Panc1 (cell line): ENCODE measurements around the gene CILP2. TPM values are rescaled to one million over a fixed set of nuclear protein-coding genes. Genes with fewer than 3 reads are reported as not detected.

Experiments
- ATAC-seq: fragments of 200-7000 bp; cut with Tn5 transposase; 2 replicates; pipeline ENCODE4 v1.9.1; 2020; ENCODE audit warnings: mild to moderate bottlenecking, moderate library complexity
- BruUV-seq: library from RNA; stranded (reverse); fragments of 400-500 nt; replicated peaks from 2 replicates; lab custom pipeline; 2021; lab: Mats Ljungman, UMichigan
- CTCF ChIA-PET: fragments of 300-600 bp; sonication (Branson Sonifier 250); formaldehyde crosslinking; loops from one replicate; lab custom pipeline; 2022; ENCODE audit warnings: antibody characterized with exemption; lab: Charles Lee
- POLR2A ChIA-PET: fragments of 300-600 bp; sonication (Branson Sonifier 250); formaldehyde crosslinking; loops from one replicate; lab custom pipeline; 2022; ENCODE audit warnings: antibody characterized with exemption; lab: Charles Lee
- DNase-seq: peaks from one replicate; pipeline ENCODE4 v3.0.0-alpha.2; 2010; ENCODE audit warnings: low read depth, low spot score
- H3K27ac ChIP-seq: 2 replicates; pipeline ENCODE4 v1.5.1; 2011; ENCODE audit warnings: mild to moderate bottlenecking, low read length, inconsistent platforms
- H3K27me3 ChIP-seq: fragments of 200-500 bp; sonication (Bioruptor generic); 2 replicates; pipeline ENCODE4 v1.6.0; 2014; ENCODE audit warnings: low read length, inconsistent platforms; ENCODE audit not compliant: control insufficient read depth, insufficient read depth
- H3K36me3 ChIP-seq: fragments of 200-500 bp; sonication (Bioruptor generic); 2 replicates; pipeline ENCODE4 v1.5.1; 2014; ENCODE audit warnings: inconsistent platforms, mild to moderate bottlenecking, low read length, moderate library complexity; ENCODE audit not compliant: control insufficient read depth, insufficient read depth
- H3K4me1 ChIP-seq: 2 replicates; pipeline ENCODE4 v1.5.1; 2011; ENCODE audit warnings: inconsistent platforms, mild to moderate bottlenecking, low read length, moderate library complexity; ENCODE audit not compliant: control insufficient read depth, insufficient read depth
- H3K4me3 ChIP-seq, 2 experiments: 2 replicates each; pipeline ENCODE4 v1.5.1; 2011 to 2012; ENCODE audit warnings: low read depth in 2 of 2, low read length in 2 of 2, mild to moderate bottlenecking in 2 of 2, inconsistent platforms in 1 of 2, moderate library complexity in 1 of 2
- H3K9me3 ChIP-seq: fragments of 200-500 bp; sonication (Bioruptor generic); 2 replicates; pipeline ENCODE4 v1.5.1; 2014; ENCODE audit warnings: low read depth, mild to moderate bottlenecking, inconsistent platforms, low read length, moderate library complexity; ENCODE audit not compliant: control insufficient read depth, insufficient read depth
- POLR2AphosphoS5 ChIP-seq: IDR thresholded peaks from 2 replicates; pipeline ENCODE4 v1.6.1; 2012; ENCODE audit warnings: mild to moderate bottlenecking, low read depth, low read length, moderate library complexity
- SIN3A ChIP-seq: IDR thresholded peaks from 2 replicates; pipeline ENCODE4 v1.6.1; 2012; ENCODE audit warnings: low read depth, mild to moderate bottlenecking, low read length, moderate library complexity, borderline replicate concordance; ENCODE audit not compliant: insufficient read depth
- TCF7L2 ChIP-seq: IDR thresholded peaks from 2 replicates; pipeline ENCODE4 v1.6.1; 2011; ENCODE audit warnings: mild to moderate bottlenecking, low read depth, low read length, inconsistent platforms
- in situ Hi-C: cut with HindIII; loops from 2 replicates; pipeline ENCODE4 v1.10.0; 2016; ENCODE audit warnings: low sequenced_read_pairs, low pct_unique_long_range_greater_than_20kb
- intact Hi-C: fragments of 100-400 bp; cut with micrococcal nuclease; formaldehyde crosslinking; loops from one replicate; pipeline ENCODE4 v1.10.0; 2022; ENCODE audit not compliant: unreplicated experiment
- total RNA-seq: library from RNA; stranded (reverse); gene quantifications from one replicate; pipeline ENCODE4 v1.2.1, GENCODE V29; 2021; ENCODE audit not compliant: unreplicated experiment
- TF ChIP-seq, protein P1 (sequence below): fragments of 450-650 bp; IDR thresholded peaks from 2 replicates; pipeline ENCODE4 v1.5.1; 2017; ENCODE audit warnings: mild to moderate bottlenecking
- TF ChIP-seq, protein P2 (sequence below), 2 experiments: IDR thresholded peaks; 2 replicates each; pipeline ENCODE4 v1.6.1; 2011 to 2012; ENCODE audit warnings: low read depth in 2 of 2, control low read depth in 1 of 2, low read length in 1 of 2, mild to moderate bottlenecking in 1 of 2, moderate library complexity in 1 of 2; ENCODE audit not compliant: insufficient read depth in 1 of 2

Gene CILP2
- total RNA-seq, 1 experiment from 2014 or later = 0.46 TPM

DNA sequence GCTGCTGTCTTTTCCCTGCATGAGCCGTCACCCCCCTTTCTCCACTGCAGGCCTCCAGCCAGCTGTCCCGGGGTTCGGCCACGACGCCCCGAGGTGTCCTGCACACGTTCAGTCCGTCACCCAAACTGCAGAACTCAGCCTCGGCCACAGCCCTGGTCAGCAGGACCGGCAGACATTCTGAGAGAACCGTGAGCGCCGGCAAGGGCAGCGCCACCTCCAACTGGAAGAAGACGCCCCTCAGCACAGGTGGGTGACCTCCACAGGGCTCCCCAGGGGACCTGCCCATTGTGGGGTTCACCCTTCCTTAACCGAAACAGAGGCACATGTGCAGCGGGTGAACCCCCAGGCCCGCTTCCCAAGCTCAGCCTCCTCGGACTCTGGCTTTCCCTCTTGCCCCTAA is 35.8 kb upstream of the CILP2 start:
- BruUV-seq = no TSS peak
- intact Hi-C loops = no loop called here

DNA sequence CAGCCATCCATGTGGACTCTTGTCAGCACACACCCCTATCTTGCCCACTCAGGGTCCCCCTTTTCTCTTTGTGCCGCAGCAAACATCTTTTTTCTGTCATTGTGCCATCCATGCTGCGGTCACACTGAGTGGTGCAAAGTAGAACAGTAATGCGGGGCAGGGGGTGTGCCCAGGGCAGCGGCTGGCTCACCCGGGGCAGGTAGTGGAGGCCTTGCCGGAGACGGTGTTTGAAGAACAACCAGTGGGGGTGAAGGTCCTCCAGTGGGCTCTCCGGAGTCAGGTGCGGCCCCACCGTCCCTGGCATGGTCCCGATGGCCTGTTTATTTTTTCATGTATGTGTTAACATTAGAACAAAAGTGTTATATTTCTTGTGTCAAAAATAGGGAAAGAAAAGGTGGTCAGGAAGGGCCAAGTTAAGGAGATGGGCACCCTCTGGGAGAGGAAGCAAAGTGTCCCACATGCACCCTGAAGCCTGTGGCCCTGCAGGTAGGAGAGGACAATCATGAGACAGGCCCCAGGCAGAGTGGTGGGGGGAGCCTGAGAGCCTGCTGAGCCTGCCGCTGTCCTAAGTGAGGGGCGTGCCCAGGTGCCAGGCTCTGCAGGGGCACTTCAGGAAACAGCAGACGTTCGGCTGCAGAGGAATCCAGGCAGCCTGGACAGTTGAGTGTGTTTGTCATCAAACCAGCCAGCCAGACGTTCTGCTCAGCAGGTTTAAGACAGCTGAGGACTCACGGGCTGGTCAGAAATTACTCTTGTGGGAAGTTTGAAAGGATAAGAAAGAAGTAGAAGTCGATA is 35.1 kb upstream of the CILP2 start:
- H3K27me3 ChIP-seq = no peaks in the 10 kb centered on the region
- POLR2A ChIA-PET = no interaction called here
- no peak overlapping the region for H3K4me3 ChIP-seq
- in situ Hi-C loops = no loop called here
- H3K27ac ChIP-seq = no peak overlapping the region
- intact Hi-C loops = no loop called here
- DNase-seq = no peak
- CTCF ChIA-PET = no interaction called here
- H3K4me1 ChIP-seq = no peaks in the 10 kb centered on the region
- TF ChIP-seq TCF7L2 = no peak
- TF ChIP-seq SIN3A = no peak
- TF ChIP-seq, protein P1, sequence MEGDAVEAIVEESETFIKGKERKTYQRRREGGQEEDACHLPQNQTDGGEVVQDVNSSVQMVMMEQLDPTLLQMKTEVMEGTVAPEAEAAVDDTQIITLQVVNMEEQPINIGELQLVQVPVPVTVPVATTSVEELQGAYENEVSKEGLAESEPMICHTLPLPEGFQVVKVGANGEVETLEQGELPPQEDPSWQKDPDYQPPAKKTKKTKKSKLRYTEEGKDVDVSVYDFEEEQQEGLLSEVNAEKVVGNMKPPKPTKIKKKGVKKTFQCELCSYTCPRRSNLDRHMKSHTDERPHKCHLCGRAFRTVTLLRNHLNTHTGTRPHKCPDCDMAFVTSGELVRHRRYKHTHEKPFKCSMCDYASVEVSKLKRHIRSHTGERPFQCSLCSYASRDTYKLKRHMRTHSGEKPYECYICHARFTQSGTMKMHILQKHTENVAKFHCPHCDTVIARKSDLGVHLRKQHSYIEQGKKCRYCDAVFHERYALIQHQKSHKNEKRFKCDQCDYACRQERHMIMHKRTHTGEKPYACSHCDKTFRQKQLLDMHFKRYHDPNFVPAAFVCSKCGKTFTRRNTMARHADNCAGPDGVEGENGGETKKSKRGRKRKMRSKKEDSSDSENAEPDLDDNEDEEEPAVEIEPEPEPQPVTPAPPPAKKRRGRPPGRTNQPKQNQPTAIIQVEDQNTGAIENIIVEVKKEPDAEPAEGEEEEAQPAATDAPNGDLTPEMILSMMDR = no peak
- TF ChIP-seq, protein P2, sequence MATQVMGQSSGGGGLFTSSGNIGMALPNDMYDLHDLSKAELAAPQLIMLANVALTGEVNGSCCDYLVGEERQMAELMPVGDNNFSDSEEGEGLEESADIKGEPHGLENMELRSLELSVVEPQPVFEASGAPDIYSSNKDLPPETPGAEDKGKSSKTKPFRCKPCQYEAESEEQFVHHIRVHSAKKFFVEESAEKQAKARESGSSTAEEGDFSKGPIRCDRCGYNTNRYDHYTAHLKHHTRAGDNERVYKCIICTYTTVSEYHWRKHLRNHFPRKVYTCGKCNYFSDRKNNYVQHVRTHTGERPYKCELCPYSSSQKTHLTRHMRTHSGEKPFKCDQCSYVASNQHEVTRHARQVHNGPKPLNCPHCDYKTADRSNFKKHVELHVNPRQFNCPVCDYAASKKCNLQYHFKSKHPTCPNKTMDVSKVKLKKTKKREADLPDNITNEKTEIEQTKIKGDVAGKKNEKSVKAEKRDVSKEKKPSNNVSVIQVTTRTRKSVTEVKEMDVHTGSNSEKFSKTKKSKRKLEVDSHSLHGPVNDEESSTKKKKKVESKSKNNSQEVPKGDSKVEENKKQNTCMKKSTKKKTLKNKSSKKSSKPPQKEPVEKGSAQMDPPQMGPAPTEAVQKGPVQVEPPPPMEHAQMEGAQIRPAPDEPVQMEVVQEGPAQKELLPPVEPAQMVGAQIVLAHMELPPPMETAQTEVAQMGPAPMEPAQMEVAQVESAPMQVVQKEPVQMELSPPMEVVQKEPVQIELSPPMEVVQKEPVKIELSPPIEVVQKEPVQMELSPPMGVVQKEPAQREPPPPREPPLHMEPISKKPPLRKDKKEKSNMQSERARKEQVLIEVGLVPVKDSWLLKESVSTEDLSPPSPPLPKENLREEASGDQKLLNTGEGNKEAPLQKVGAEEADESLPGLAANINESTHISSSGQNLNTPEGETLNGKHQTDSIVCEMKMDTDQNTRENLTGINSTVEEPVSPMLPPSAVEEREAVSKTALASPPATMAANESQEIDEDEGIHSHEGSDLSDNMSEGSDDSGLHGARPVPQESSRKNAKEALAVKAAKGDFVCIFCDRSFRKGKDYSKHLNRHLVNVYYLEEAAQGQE (IDR thresholded peaks at IDR 0.05; ENCODE audit: insufficient read depth in 1 of 2, low read depth in 2 of 2, low read length in 1 of 2) = no peak
- no peak for TF ChIP-seq POLR2AphosphoS5
- BruUV-seq = no TSS peak
- ATAC-seq = no peak
- no peaks in the 10 kb centered on the region for H3K9me3 ChIP-seq
- H3K36me3 ChIP-seq = no peaks in the 10 kb centered on the region

More for the DNA sequence above, 35.8 kb upstream of the CILP2 start:
- ChIA-PET CTCF (no interaction called here), POLR2A (no interaction called here)
- Histone ChIP-seq H3K36me3 (no peaks in the 10 kb centered on the region), H3K27me3 (no peaks in the 10 kb centered on the region), H3K27ac (no peak overlapping the region), H3K9me3 (no peaks in the 10 kb centered on the region), H3K4me3 (no peak overlapping the region), H3K4me1 (no peaks in the 10 kb centered on the region)
- no peak for ATAC-seq
- TF ChIP-seq, protein P2 (IDR thresholded peaks at IDR 0.05; ENCODE audit: insufficient read depth in 1 of 2, low read depth in 2 of 2, low read length in 1 of 2) = no peak
- DNase-seq = no peak
- in situ Hi-C loops = no loop called here
